GM18502 (cell line): ENCODE results near the gene IFNA16.
"Not testable (repeated sequence)": the region's sequence is repeated elsewhere in the genome, so short reads cannot be mapped to it uniquely, and the experiment has no call there.

Experiments
- ATAC-seq: cut with Tn5 transposase; IDR thresholded peaks from one replicate; pipeline ENCODE4 v1.9.1; 2021; ENCODE audit warnings: mild to moderate bottlenecking; ENCODE audit not compliant: unreplicated experiment, poor library complexity

The IFNA16 gene

DNA sequence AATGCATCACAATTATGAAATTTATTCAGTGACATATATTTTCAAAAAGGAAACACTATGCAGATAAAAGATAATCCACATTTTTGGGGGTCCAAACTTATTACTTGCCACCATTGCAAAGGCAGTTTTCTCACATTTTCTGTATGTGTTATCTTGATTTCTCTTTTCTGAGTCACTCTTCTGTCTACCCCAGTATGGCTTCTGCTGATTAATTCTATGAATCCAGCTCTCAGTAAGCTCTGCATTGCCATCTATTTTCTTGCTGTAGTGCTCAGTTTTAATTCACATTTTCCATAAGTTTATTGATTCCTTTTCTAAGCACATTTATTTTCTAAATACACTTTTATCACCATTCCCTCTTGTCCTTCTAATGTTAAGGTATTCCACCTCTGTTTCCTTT, 11.9 kb downstream of the IFNA16 start:
- ATAC-seq: no peak

DNA sequence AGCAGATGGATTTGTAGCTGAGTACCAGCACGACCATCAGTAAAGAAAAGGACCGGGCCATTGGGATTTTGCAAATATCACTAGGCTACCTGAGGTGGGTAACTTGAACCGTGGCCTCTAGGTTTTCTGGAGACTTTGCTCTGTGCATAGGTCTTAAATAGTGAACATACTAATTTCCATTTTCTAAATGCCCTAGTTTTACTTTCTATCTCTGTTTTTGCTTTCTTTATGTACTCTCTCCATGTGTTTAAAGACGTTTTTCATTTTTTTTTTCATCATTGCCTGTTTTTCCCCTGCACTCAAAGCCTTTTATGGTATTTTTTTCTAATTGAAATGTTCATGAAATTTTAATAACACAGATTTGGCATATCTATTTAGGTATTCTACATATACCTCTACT, 15.0 kb downstream of the IFNA16 start, which contains the start of gene IFNA7:
Gene IFNA7 (minus strand): TSS at position 101 of the 400 bp plus-strand sequence. CDS start 40 bp downstream, at position 61.
- ATAC-seq: not testable (repeated sequence)

DNA sequence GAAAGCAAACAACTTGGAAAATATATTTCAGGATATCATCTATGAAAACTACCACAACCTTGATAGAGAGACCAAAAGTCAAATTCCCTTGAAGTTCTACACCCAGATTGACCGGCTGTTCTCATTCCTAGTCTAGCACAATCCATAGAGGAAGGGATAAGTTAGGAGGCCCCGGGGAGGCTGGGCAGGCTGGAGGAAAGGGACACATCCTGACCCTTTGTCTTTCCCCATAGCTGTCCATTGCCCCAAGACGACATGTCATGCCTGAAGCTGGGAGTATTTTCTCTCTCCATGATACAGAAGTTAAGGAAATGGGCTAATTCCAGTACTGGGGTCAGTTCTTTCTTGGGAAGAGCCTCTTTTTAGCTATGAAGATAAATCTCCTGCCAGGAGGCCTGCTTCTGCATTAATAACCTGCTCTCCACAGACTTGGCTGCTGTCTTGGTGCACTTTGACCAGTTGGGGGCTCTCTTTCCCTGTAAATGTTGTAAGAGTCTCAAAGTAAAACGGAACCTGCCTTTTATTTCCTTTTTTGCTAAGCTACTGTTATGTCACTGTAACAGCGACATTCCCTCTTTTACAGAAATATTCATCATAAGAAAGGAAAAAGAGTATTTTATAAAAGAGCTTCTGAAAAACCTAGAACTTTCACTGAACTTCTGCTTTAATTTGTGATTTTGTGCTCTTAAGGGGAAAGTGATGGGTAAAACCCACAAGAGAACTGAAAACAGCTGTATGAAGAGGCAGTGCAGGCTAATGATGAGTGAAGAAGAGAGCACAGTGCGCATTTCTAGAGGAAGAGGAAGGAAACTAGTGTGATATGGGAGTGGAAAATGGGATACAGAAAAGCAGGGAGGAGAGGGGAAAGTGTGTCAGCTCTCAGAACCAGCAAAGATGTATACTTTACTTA, 22.0 kb downstream of the IFNA16 start:
- ATAC-seq: peak; percentile 94

DNA sequence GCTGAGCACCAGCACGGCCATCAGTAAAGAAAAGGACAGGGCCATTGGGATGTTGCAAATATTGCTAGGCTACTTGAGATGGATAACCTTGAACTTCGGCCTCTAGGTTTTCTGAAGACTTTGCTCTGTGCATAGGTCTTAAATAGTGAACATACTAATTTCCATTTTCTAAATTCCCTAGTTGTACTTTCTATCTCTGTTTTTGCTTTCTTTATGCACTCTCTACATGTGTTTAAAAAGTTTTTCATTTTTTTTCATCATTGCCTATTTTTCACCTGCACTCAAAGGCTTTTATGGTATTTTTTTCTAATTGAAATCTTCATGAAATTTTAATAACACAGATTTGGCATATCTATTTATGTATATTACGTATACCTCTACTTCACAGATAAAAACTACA, 29.6 kb downstream of the IFNA16 start, which contains the start of gene IFNA4:
Gene IFNA4 (minus strand): TSS at position 101 of the 400 bp plus-strand sequence. CDS start 56 bp downstream, at position 45.
- ATAC-seq: not testable (repeated sequence)

DNA sequence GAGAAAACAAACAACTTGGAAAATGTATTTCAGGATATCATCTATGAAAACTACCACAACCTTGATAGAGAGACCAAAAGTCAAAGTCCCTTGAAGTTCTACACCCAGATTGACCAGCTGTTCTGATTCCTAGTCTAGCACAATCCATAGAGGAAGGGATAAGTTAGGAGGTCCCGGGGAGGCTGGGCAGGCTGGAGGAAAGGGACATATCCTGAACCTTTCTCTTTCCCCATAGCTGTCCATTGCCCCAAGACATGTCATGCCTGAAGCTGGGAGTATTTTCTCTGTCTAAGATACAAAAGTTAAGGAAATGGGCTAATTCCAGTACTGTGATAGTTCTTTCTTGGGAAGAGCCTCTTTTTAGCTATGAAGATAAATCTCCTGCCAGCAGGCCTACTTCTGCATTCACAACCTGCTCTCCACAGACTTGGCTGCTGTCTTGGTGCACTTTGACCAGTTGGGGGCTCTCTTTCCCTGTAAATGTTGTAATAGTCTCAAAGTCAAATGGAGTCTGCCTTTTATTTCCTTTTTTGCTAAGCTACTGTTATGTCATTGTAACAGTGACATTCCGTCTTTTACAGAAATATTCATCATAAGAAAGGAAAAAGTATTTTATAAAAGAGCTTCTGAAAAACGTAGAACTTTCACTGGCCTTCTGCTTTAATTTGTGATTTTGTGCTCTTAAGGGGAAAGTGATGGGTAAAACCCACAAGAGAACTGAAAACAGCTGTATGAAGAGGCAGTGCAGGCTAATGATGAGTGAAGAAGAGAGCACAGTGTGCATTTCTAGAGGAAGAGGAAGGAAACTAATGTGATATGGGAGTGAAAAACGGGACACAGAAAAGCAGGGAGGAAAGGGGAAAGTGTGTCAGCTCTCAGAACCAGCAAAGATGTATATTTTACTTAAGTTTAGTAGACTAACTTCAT, 34.0 kb downstream of the IFNA16 start:
- peak; percentile 96 for ATAC-seq

DNA sequence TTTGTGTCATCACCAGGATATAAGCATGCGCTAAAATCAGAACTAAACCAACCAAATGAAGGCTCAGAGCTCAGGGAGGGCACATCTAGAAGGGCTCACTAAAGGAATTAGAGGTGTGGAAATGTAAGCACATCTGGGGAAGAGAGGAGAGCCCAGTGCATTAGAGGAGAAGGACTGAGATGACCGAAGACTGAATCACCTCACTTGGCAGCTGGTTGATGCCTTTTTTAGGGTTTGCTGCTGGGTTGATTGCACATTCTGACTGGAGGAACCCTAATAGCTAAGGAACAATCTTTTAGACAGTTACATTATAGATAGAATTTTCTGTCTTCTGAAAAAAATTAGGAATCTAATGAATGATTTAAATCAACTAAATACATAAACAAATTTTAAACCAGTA, 42.4 kb downstream of the IFNA16 start:
- ATAC-seq: no peak

DNA sequence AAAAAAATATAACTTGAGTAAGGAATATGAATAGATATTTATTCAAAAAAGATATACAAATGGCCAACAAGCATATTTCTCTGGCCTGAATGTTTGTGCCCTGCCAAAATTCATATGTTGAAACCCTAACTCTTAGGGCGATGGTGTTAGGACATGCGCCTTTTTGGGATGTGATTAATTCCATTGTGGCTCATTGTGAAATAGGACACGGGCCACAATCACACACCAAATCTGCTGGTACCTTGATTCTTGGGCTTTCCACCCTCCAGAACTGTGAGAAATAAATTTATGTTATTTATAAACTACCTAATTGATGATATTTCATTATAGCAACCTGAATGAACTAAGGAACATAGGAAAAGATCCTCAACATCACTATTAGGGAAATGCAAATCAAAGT, 45.0 kb downstream of the IFNA16 start:
- ATAC-seq: no peak

DNA sequence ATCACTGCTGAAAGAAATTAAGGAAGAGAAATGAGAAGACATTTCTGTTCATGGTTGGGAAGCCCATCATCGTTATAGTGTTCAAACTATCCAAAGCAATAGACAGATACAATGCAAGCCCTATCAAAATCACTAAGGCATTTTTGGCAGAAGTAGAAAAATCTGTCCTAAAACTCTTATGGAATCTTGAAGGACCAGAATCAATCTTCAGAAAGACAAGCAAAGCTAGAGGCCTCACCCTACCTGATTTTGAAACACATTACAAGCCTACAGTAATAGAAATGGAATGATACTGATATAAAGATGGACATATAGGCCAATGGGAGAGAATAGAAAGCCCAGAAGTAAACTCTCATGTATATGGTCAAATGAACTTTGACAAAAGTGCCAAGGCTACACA, 45.8 kb downstream of the IFNA16 start:
- no peak for ATAC-seq

DNA sequence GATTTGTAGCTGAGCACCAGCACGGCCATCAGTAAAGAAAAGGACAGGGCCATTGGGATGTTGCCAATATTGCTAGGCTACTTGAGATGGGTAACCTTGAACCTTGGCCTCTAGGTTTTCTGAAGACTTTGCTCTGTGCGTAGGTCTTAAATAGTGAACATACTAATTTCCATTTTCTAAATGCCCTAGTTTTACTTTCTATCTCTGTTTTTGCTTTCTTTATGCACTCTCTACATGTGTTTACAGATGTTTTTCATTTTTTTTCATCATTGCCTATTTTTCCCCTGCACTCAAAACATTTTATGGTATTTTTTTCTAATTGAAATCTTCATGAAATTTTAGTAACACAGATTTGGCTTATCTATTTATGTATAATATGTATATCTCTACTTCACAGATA, 50.6 kb downstream of the IFNA16 start, which contains the start of gene IFNA21:
Gene IFNA21 (minus strand): TSS at position 101 of the 400 bp plus-strand sequence. CDS start 48 bp downstream, at position 53.
- ATAC-seq: not testable (repeated sequence)
